ENCODE measurements around the gene GABRR2.

DNA sequence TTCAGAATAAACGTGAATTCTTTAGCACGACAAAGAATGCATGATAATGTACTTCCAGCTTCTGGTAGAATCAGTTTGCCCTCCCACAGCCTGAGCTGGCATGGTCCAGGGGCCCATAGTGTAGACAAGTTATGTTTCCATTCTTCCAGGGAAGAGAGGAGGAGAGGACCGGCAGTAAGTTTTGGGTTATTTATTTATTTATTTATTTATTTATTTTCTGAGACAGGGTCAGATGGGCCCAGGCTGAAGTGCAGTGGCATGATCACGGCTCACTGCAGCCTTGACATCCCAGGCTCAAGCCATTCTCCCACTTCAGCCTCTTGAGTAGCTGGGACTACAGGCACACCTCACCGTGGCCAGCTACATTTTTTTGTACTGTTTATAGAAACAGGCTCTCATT is 102.6 kb downstream of the GABRR2 start:
- TF ChIP-seq, protein P1, sequence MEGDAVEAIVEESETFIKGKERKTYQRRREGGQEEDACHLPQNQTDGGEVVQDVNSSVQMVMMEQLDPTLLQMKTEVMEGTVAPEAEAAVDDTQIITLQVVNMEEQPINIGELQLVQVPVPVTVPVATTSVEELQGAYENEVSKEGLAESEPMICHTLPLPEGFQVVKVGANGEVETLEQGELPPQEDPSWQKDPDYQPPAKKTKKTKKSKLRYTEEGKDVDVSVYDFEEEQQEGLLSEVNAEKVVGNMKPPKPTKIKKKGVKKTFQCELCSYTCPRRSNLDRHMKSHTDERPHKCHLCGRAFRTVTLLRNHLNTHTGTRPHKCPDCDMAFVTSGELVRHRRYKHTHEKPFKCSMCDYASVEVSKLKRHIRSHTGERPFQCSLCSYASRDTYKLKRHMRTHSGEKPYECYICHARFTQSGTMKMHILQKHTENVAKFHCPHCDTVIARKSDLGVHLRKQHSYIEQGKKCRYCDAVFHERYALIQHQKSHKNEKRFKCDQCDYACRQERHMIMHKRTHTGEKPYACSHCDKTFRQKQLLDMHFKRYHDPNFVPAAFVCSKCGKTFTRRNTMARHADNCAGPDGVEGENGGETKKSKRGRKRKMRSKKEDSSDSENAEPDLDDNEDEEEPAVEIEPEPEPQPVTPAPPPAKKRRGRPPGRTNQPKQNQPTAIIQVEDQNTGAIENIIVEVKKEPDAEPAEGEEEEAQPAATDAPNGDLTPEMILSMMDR (IDR thresholded peaks at IDR 0.05), result no peak
- no peak for TF ChIP-seq POLR2A (IDR thresholded peaks at IDR 0.05)

Data from uterus (tissue), 2 donors.